HepG2 (cell line): Measurements from ENCODE around the gene HNRNPA0. TPM values are rescaled to one million over a fixed set of nuclear protein-coding genes. Genes with fewer than 3 reads are reported as not detected.

Source experiments
- EHMT2 ChIP-seq: fragments of 200-600 bp; sonication (generic); IDR thresholded peaks from 2 replicates; pipeline ENCODE4 v1.7.0; 2017; ENCODE audit warnings: antibody characterized with exemption, low read depth, low read length, borderline replicate concordance
- GATAD2A ChIP-seq: IDR thresholded peaks from 2 replicates; pipeline ENCODE4 v1.6.1; 2016
- IRX3 ChIP-seq: sonication (generic); formaldehyde crosslinking; IDR thresholded peaks from 2 replicates; pipeline ENCODE4 v1.8.1; 2023; ENCODE audit warnings: mild to moderate bottlenecking, low read depth, missing genetic modification reagents, borderline replicate concordance
- ISX ChIP-seq: sonication (generic); formaldehyde crosslinking; conservative IDR thresholded peaks from 2 replicates; pipeline ENCODE4 v1.5.0; 2020; ENCODE audit warnings: missing genetic modification reagents
- MEF2D ChIP-seq: sonication (generic); formaldehyde crosslinking; IDR thresholded peaks from 2 replicates; pipeline ENCODE4 v1.5.1; 2020; ENCODE audit warnings: mild to moderate bottlenecking, missing genetic modification reagents
- NR2F2 ChIP-seq: IDR thresholded peaks from 2 replicates; pipeline ENCODE4 v1.6.1; 2012; ENCODE audit warnings: low read depth, inconsistent platforms, borderline replicate concordance
- NRL ChIP-seq: sonication (generic); formaldehyde crosslinking; IDR thresholded peaks from 2 replicates; pipeline ENCODE4 v1.5.0; 2020; ENCODE audit warnings: missing genetic modification reagents, mild to moderate bottlenecking, moderate library complexity, borderline replicate concordance
- POGK ChIP-seq: sonication (generic); formaldehyde crosslinking; conservative IDR thresholded peaks from 2 replicates; pipeline ENCODE4 v1.8.0; 2022; ENCODE audit warnings: mild to moderate bottlenecking, moderate library complexity, missing genetic modification reagents
- THAP8 ChIP-seq: sonication (generic); formaldehyde crosslinking; IDR thresholded peaks from 2 replicates; pipeline ENCODE4 v1.5.1; 2020; ENCODE audit warnings: missing genetic modification reagents, mild to moderate bottlenecking, borderline replicate concordance
- ZBTB1 ChIP-seq: sonication (generic); formaldehyde crosslinking; IDR thresholded peaks from 2 replicates; pipeline ENCODE4 v1.4.0; 2020; ENCODE audit warnings: missing genetic modification reagents, borderline replicate concordance
- ZBTB26 ChIP-seq: IDR thresholded peaks from 2 replicates; pipeline ENCODE4 v1.6.1; 2016; ENCODE audit warnings: missing compliant biosample characterization, missing genetic modification reagents, borderline replicate concordance
- ZBTB39 ChIP-seq: sonication (generic); formaldehyde crosslinking; IDR thresholded peaks from 2 replicates; pipeline ENCODE4 v1.5.0; 2020; ENCODE audit warnings: missing genetic modification reagents
- ZNF34 ChIP-seq: sonication (generic); formaldehyde crosslinking; IDR thresholded peaks from 2 replicates; pipeline ENCODE4 v1.4.0; 2020; ENCODE audit warnings: mild to moderate bottlenecking, missing genetic modification reagents, borderline replicate concordance
- ZNF547 ChIP-seq: sonication (generic); formaldehyde crosslinking; IDR thresholded peaks from 2 replicates; pipeline ENCODE4 v1.5.1; 2020; ENCODE audit warnings: mild to moderate bottlenecking, missing genetic modification reagents
- ZNF646 ChIP-seq: sonication (generic); formaldehyde crosslinking; IDR thresholded peaks from 2 replicates; pipeline ENCODE4 v1.9.0; 2021; ENCODE audit warnings: mild to moderate bottlenecking, missing genetic modification reagents
- ZSCAN30 ChIP-seq: sonication (generic); formaldehyde crosslinking; IDR thresholded peaks from 2 replicates; pipeline ENCODE4 v1.5.0; 2020; ENCODE audit warnings: mild to moderate bottlenecking, missing genetic modification reagents
- polyA plus RNA-seq, 8 experiments: library from polyadenylated mRNA; depleted of rRNA in 3 of 8; stranded (reverse) in 7 of 8; unstranded in 1 of 8; fragments of >200 nt; fragmentation: Illumina TruSeq in 4 of 8; extraction: Trizol in 4 of 8; gene quantifications; 2 replicates each; pipeline versions ENCODE4 v1.2.1 to v1.2.3, GENCODE V29; 2011 to 2016; ENCODE audit warnings: low read depth in 4 of 8, missing spikeins in 1 of 8, mixed read lengths in 1 of 8; ENCODE audit not compliant: insufficient read depth in 1 of 8
- total RNA-seq, 5 experiments: library from RNA; depleted of rRNA; stranded (reverse); fragments of >200 nt; fragmentation: Illumina TruSeq; extraction: Trizol; gene quantifications; 2 replicates each; pipeline ENCODE4 v1.2.3, GENCODE V29; 2016; ENCODE audit warnings: low read depth in 1 of 5

Gene HNRNPA0
- total and polyA plus RNA-seq, 2 of the 13 experiments (the other 11 are each of a cell fraction or from before 2014, with no cell fraction given) = 9.0 to 12.9 TPM

GRCh38 chr5:137754961-137755762, 999 bp upstream of the HNRNPA0 start (continued):
- TF ChIP-seq ZNF646 (CRISPR knock-in tag) = 0 out of 2 replicates have a peak, but pooled peaks have one; percentile 23
- TF ChIP-seq ZBTB26 = no peak
- TF ChIP-seq ZBTB1 = no peak
- no peak for TF ChIP-seq IRX3 (CRISPR knock-in tag)
- TF ChIP-seq THAP8 (CRISPR knock-in tag) = 0 out of 2 replicates have a peak, but pooled peaks have one; percentile 9
- TF ChIP-seq POGK (CRISPR knock-in tag) = no peak
- no peak for TF ChIP-seq GATAD2A (CRISPR knock-in tag)
- TF ChIP-seq ZNF547 (CRISPR knock-in tag) = no peak
- peak; percentile 79; the same call in 1 of the 2 replicates for TF ChIP-seq ZSCAN30
- TF ChIP-seq NR2F2 = no peak
- no peak for TF ChIP-seq ISX (CRISPR knock-in tag)
- no peak for TF ChIP-seq EHMT2
- TF ChIP-seq MEF2D = no peak
- no peak for TF ChIP-seq ZBTB39 (CRISPR knock-in tag)
- no peak for TF ChIP-seq ZNF34
- TF ChIP-seq NRL = no peak; the same call in 1 of the 2 replicates
